Activated T-helper 1 cell treated with anti-CD3 and anti-CD28 coated beads, Interleukin-2, amount 50 U/mL, for 16 hours (primary cell): ENCODE data around the gene CTDSP1.
A peak's percentile ranks its signal among the peaks of the same experiment; 100 is the strongest.

Experiments used
- DNase-seq, 2 donors: peaks; one replicate each; pipeline ENCODE4 v3.0.0-alpha.2; 2020; ENCODE audit warnings: low read depth in 1 of 2, low spot score in 1 of 2

Gene CTDSP1

GRCh38 chr2:218382785-218383184 lies 16.9 kb upstream of the CTDSP1 start:
- DNase-seq, result no peak

DNA sequence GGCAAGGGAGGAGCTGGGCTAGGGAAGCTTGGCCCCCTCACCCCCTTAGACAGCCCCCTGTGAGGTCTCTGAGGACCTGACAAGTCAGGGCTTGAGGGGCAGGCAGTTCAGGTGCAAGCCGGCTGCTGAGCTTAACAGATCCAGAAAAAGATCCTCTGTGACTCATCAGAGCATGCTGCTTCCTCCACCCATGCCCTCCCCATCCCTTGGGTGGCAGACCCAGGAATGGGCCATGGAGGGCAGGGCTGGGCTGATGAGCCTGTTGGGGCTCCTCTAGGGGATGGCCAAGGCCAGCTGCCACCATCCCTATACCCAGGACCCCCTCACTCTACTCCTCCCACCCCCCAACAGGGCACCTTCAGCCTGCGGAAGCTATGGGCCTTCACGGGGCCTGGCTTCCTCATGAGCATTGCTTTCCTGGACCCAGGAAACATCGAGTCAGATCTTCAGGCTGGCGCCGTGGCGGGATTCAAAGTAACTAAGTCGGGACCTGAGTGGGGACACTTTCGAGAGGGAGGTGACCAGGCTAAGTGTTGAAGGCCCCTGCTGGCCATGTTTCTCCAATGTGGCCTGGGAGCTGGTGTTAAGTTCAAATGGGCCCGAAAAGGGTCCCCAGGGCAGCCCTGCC lies 15.7 kb upstream of the CTDSP1 start:
- DNase-seq, result no peak

GRCh38 chr2:218384975-218385374 lies 14.7 kb upstream of the CTDSP1 start:
- no peak for DNase-seq

DNA sequence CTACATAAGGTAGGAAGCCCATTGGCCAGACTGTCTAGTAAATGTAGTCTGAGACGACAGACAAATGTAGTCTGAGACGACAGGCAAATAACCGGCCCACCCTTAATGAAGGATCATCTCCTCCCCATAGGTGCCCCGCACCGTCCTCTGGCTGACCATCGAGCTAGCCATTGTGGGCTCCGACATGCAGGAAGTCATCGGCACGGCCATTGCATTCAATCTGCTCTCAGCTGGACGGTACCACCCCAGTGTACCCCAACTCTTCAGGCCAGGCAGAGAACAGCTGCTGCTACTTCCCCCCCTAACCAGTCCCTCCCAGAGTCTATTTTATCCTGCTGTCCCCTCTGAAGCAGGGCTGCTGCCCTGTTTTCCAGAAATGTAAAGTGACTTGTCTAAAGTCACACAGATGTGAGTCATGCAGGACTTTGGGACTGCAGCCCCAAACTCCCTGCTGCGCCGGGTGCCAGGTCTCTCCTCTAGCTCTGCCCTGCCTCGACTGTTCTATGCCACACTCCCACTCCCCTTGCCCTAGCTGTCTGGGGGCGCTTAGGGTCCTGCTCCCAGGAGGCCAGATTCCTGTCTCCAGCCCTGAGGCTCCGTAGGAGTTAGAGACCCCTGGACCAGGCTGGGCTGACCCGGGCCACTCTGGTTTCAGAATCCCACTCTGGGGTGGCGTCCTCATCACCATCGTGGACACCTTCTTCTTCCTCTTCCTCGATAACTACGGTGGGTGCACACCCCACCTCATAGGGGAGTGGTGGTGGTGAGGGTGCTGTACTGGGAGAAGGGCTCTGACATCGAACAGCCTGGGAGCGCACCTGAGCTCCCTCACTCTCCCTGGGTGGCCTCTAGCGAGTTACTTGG lies 12.9 kb upstream of the CTDSP1 start:
- DNase-seq, result no peak

DNA sequence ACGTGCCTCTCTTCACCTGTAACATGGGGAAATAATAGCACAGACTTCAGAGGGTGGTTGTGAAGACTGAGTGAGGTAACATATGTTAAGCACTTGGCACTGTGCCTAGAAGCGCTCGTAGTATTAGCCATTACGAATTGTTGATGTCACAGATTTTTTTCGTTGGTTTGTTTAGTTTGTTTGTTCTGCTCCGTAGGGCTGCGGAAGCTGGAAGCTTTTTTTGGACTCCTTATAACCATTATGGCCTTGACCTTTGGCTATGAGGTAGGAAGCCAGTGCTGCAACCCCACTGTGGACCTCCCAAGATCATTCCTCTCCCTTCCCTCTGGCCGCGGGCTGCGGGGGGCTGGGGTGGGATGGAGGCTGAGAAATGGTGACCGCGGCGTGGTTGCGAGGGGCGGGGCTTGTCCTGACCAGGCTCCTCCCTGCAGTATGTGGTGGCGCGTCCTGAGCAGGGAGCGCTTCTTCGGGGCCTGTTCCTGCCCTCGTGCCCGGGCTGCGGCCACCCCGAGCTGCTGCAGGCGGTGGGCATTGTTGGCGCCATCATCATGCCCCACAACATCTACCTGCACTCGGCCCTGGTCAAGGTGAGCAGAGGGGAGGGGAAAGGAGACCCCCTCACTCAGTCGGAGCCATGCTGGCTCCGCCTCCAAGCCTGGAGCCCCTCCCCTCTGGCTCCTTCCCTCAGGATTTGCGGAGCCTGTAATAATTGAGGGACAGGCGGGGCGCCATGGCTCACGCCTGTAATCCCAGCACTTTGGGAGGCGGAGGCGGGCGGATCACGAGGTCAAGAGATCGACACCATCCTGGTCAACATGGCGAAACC lies 12.1 kb upstream of the CTDSP1 start:
- DNase-seq, result no peak

GRCh38 chr2:218389333-218390150 lies 10.1 kb upstream of the CTDSP1 start:
- DNase-seq, result no peak

DNA sequence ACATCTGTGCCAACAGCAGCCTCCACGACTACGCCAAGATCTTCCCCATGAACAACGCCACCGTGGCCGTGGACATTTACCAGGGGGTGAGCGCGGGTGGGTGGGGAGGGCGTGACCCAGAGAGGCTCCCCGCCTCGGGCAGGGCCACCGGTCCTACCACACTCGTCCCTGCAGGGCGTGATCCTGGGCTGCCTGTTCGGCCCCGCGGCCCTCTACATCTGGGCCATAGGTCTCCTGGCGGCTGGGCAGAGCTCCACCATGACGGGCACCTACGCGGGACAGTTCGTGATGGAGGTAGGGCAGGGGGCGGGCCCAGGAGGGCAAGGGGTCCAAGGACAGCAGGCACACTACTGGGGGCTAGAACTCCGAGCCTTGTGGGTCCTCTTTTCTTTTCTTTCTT lies 8.5 kb upstream of the CTDSP1 start:
- DNase-seq, result no peak

- no peak for DNase-seq
These were observed 7.2 kb upstream of the CTDSP1 start for GRCh38 chr2:218392459-218392858.

DNA sequence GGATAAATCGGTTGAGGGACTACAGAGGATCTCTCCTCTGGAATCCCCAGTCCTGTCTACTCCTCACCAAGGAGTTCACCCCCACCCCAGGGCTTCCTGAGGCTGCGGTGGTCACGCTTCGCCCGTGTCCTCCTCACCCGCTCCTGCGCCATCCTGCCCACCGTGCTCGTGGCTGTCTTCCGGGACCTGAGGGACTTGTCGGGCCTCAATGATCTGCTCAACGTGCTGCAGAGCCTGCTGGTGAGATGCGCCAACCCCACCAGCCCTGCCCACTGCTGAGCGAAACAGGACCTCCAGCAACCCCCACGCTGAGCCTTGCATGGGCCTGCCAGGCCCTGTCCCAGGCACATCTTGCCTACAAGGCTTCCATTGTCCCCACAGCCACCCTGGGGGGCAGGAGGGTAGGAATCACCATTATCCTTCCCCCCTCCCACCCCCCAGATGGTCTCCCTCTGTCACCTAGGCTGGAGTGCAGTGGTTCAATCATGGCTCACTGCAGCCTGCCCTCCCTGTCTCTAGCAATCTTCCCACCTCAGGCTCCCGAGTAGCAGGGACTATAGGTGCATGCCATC lies 6.7 kb upstream of the CTDSP1 start:
- no peak for DNase-seq

DNA sequence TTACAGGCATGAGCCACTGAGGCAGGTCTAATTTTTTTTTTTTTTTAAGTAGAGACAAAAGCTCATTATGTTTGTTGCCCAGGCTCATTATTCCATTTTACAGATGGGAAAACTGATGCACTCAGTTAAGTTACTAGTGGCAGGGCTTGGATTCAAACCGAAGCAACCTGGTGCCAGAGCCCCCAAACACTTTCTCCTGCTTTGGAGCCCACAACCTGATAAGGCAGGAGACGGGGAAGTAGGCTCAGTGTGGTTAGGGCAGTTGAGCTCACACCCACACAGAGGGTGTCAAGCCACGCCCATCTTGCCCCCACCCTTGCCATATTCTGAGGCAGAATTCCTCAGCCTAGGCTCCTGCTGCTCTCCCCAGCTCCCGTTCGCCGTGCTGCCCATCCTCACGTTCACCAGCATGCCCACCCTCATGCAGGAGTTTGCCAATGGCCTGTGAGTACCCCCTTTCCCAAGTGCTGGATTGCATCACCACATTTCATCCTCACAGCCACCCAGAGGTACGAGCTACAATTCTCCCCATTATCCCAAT lies 5.8 kb upstream of the CTDSP1 start:
- no peak for DNase-seq

DNA sequence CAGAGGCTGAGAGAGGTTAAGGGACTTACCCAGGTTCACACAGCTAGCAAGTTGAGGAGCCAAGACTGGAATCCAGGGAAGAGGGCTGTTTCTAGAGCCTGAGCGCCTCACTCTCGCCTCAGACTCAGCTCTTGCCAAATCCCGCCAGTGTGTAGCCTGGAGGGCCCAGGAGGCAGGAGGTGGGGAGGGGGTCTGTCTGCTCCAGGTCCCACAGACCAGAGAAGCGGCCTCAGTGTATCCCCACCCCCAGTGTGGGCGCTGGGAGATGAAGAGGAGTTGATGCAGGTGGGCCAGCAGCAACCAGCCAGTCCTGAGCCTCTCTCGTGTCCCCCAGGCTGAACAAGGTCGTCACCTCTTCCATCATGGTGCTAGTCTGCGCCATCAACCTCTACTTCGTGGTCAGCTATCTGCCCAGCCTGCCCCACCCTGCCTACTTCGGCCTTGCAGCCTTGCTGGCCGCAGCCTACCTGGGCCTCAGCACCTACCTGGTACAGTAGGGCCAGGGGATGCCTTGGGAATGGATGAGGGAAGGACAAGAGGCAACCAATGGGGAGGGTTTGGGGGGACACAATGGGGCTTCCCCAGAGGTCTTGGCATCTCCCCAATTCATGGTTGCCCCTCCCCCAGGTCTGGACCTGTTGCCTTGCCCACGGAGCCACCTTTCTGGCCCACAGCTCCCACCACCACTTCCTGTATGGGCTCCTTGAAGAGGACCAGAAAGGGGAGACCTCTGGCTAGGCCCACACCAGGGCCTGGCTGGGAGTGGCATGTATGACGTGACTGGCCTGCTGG lies 5.2 kb upstream of the CTDSP1 start:
- no peak for DNase-seq

DNA sequence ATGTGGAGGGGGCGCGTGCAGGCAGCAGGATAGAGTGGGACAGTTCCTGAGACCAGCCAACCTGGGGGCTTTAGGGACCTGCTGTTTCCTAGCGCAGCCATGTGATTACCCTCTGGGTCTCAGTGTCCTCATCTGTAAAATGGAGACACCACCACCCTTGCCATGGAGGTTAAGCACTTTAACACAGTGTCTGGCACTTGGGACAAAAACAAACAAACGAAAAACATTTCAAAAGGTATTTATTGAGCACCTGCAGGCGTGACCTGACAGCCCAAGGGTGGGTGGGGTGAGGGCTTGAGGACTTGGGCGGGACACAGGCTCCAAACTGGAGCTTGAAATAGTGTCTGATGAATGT lies 4.6 kb upstream of the CTDSP1 start:
- DNase-seq, result no peak

DNA sequence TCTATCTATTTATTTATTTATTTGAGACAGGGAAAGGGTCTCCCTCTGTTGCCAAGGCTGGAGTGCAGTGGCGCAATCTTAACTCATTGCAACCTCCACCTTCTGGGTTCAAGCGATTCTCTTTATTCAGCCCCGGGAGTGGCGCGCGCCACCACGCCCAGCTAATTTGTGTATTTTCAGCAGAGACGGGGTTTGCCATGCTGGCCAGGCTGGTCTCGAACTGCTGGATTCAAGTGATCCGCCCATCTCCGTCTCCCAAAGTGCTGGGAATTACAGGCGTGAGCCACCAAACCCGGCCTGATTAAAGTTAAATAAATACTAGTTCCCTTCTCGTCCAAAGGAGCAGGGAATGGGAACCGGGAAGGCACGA lies 4.2 kb upstream of the CTDSP1 start:
- DNase-seq, result no peak

DNA sequence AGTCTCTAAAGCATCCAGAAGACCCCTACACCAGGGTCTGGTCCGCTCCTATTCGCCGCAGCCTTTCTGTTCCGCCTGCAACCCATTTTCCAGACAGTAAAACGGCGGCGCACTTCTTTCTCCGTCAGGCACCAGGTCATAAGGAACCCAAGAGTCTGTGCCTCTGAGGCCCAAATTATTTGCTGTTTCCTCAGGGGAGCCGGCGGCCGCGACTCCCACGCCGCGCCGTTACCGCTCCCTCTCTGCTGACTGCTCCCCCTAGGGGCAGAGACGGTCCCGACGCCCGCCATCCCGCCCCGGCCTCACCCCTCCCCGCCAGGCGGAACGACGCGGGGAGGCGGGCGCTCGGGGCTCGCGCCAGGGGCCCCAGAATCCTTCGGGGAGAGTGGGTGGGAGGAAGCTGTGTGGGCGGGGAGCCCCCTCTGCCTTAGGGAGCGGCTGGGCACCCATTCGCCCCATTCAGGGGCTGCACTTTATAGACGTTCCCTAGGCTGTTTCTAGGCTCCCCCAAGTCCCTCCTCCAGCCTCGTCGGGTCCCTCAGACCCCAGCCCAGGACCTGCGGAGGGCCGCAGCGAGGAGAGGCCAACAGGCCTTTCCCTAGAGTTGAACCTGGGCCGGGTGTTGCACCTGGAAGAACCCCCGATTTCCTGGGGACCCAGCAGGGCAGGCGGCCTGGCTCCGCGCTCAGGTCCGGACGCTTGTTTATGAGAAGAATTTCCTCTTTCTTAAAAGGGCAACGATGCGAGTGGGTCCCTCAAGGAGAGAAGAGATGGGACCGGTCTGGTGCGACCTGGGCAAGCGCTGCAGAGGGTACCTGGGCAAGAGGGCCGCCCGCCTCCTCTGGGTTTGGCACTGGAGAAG lies 3.6 kb upstream of the CTDSP1 start:
- DNase-seq, result peak; percentile 86 to 90

- DNase-seq, result peak; percentile 48 to 58
These were observed 2.8 kb upstream of the CTDSP1 start for GRCh38 chr2:218396688-218397462.

DNA sequence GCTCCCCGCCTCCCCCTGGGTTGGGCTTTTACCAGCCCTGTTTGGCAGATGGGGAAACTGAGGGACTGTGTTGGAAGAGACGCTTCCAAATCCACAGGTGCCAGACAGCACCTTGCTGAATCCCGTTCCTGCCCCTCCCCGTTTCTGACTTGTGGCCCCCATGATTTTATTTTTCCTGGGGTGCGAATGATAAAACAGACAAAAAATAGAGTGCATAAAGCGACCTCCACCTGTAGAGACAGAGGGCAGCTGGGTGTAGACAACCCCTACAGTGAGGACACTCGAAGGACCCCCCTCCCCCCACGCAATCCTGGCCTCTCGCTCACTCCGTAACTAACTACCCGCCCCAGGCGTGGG lies 2.2 kb upstream of the CTDSP1 start:
- DNase-seq, result no peak

DNA sequence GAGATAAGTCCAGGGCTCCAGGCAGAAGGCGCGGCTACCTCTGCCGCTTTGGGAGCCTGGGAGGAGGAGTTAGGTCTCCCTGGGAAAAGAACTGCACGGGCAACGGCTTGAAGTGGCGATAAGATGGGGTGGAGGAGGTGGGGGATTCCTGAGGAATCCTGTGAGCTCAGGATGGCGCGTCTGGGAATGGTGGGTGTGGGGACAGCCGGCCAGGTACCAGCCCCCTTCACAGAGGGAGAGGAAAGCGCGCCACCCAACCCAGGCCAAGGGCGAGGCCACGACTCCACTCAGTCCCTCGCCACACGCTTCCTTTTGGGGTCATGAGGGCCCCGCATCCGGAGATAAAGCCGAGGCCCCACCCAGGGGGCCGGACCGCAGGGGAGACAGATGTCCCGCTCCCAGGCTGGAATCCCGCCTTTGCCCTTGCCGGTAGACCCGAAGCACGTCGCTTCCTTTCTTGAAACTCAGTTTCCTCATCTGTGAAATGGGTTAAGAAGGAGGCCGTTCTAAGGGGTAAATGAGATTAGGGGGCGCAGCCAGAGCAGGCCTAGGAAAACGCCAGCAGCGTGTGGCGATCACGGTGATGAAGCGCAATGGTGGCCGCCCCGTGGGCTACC lies 1.7 kb upstream of the CTDSP1 start:
- DNase-seq, result peak in 1 of 2 donors; percentile 30
